ENCODE results near the gene TMEM138.

The TMEM138 gene

GRCh38 chr11:61413496-61413895, 51.3 kb downstream of the TMEM138 start:
- TF ChIP-seq POU2F2 (IDR thresholded peaks at IDR 0.05; ENCODE audit: low read depth, low read length) (no peak), PAX5 (IDR thresholded peaks at IDR 0.05; ENCODE audit: insufficient read depth, low read length, severe bottlenecking) (no peak), POLR2A (IDR thresholded peaks at IDR 0.05; ENCODE audit: low read depth, low read length) (no peak), TAF1 (IDR thresholded peaks at IDR 0.05; ENCODE audit: low read depth, low read length) (no peak), POLR2AphosphoS5 (IDR thresholded peaks at IDR 0.05; ENCODE audit: low read depth, low read length) (no peak), SPI1 (IDR thresholded peaks at IDR 0.05; ENCODE audit: low read depth, low read length) (no peak)
- no peak for FAIRE-seq

GRCh38 chr11:61414547-61414946, 52.4 kb downstream of the TMEM138 start:
- TF ChIP-seq PAX5 (IDR thresholded peaks at IDR 0.05; ENCODE audit: insufficient read depth, low read length, severe bottlenecking) (no peak), POLR2A (IDR thresholded peaks at IDR 0.05; ENCODE audit: low read depth, low read length) (no peak), POU2F2 (IDR thresholded peaks at IDR 0.05; ENCODE audit: low read depth, low read length) (no peak), TAF1 (IDR thresholded peaks at IDR 0.05; ENCODE audit: low read depth, low read length) (no peak), POLR2AphosphoS5 (IDR thresholded peaks at IDR 0.05; ENCODE audit: low read depth, low read length) (no peak), SPI1 (IDR thresholded peaks at IDR 0.05; ENCODE audit: low read depth, low read length) (no peak)
- FAIRE-seq (no peak), DNase-seq (ENCODE audit: insufficient read length, low spot score) (no peak)

More at GRCh38 chr11:61413496-61413895, 51.3 kb downstream of the TMEM138 start:
- no peak for DNase-seq (ENCODE audit: insufficient read length, low spot score)

- DNase-seq (ENCODE audit: insufficient read length, low spot score) (no peak), FAIRE-seq (no peak)
- TF ChIP-seq POLR2A (IDR thresholded peaks at IDR 0.05; ENCODE audit: low read depth, low read length) (no peak), POU2F2 (IDR thresholded peaks at IDR 0.05; ENCODE audit: low read depth, low read length) (no peak), SPI1 (IDR thresholded peaks at IDR 0.05; ENCODE audit: low read depth, low read length) (no peak), POLR2AphosphoS5 (IDR thresholded peaks at IDR 0.05; ENCODE audit: low read depth, low read length) (no peak), TAF1 (IDR thresholded peaks at IDR 0.05; ENCODE audit: low read depth, low read length) (no peak), PAX5 (IDR thresholded peaks at IDR 0.05; ENCODE audit: insufficient read depth, low read length, severe bottlenecking) (no peak)
Observed at GRCh38 chr11:61415381-61415780, 53.2 kb downstream of the TMEM138 start.

- no peak for TF ChIP-seq PAX5 (IDR thresholded peaks at IDR 0.05; ENCODE audit: insufficient read depth, low read length, severe bottlenecking)
- no peak for TF ChIP-seq TAF1 (IDR thresholded peaks at IDR 0.05; ENCODE audit: low read depth, low read length)
- no peak for TF ChIP-seq POLR2A (IDR thresholded peaks at IDR 0.05; ENCODE audit: low read depth, low read length)
- TF ChIP-seq POU2F2 (IDR thresholded peaks at IDR 0.05; ENCODE audit: low read depth, low read length), result no peak
- TF ChIP-seq POLR2AphosphoS5 (IDR thresholded peaks at IDR 0.05; ENCODE audit: low read depth, low read length), result no peak
- no peak for TF ChIP-seq SPI1 (IDR thresholded peaks at IDR 0.05; ENCODE audit: low read depth, low read length)
- DNase-seq (ENCODE audit: insufficient read length, low spot score) (no peak), FAIRE-seq (no peak)
Observed at GRCh38 chr11:61416941-61417340, 54.8 kb downstream of the TMEM138 start.

- TF ChIP-seq TAF1 (IDR thresholded peaks at IDR 0.05; ENCODE audit: low read depth, low read length) (no peak), POU2F2 (IDR thresholded peaks at IDR 0.05; ENCODE audit: low read depth, low read length) (no peak), POLR2AphosphoS5 (IDR thresholded peaks at IDR 0.05; ENCODE audit: low read depth, low read length) (no peak), SPI1 (IDR thresholded peaks at IDR 0.05; ENCODE audit: low read depth, low read length) (no peak), POLR2A (IDR thresholded peaks at IDR 0.05; ENCODE audit: low read depth, low read length) (no peak), PAX5 (IDR thresholded peaks at IDR 0.05; ENCODE audit: insufficient read depth, low read length, severe bottlenecking) (no peak)
- DNase-seq (ENCODE audit: insufficient read length, low spot score) (no peak), FAIRE-seq (no peak)
Observed at GRCh38 chr11:61417670-61418069, 55.5 kb downstream of the TMEM138 start.

DNA sequence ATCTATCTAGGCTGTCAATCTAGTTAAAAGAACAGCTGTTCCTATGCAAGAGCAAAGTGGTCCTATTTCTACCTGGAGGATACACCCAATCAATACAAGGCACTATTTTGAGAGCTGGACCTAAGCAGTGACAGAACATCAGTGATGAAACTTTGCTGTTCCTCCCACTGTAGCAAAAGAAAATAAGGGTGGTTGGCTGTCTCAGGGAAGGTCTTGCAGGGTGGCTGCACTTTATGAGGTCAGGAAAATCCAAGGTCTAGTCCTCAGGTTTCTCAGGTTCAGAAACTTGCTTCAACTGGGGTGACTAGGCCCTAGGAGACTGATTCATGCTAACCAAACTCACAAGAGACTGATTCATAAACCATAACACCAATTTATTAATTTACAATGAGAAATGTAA, 56.0 kb downstream of the TMEM138 start:
- no peak for FAIRE-seq
- no peak for DNase-seq (ENCODE audit: insufficient read length, low spot score)
- no peak for TF ChIP-seq PAX5 (IDR thresholded peaks at IDR 0.05; ENCODE audit: insufficient read depth, low read length, severe bottlenecking)
- TF ChIP-seq POLR2AphosphoS5 (IDR thresholded peaks at IDR 0.05; ENCODE audit: low read depth, low read length), result no peak
- no peak for TF ChIP-seq SPI1 (IDR thresholded peaks at IDR 0.05; ENCODE audit: low read depth, low read length)
- no peak for TF ChIP-seq POLR2A (IDR thresholded peaks at IDR 0.05; ENCODE audit: low read depth, low read length)
- TF ChIP-seq TAF1 (IDR thresholded peaks at IDR 0.05; ENCODE audit: low read depth, low read length), result no peak
- no peak for TF ChIP-seq POU2F2 (IDR thresholded peaks at IDR 0.05; ENCODE audit: low read depth, low read length)
